HCEC 1CT (cell line): ENCODE measurements around the gene CECR2.

Source experiments
- DNase-seq: peaks from one replicate; pipeline ENCODE4 v3.0.0-alpha.2; 2017

CECR2 gene

GRCh38 chr22:17578136-17578754 is 209.0 kb downstream of the CECR2 start:
- no peak for DNase-seq

- DNase-seq: no peak
Observed at GRCh38 chr22:17579535-17579981, 210.3 kb downstream of the CECR2 start.

- DNase-seq: no peak
Observed at GRCh38 chr22:17580441-17581031, 211.3 kb downstream of the CECR2 start.

- DNase-seq: no peak
Observed at GRCh38 chr22:17581056-17581455, 211.8 kb downstream of the CECR2 start.

GRCh38 chr22:17581631-17582030 is 212.4 kb downstream of the CECR2 start:
- DNase-seq: no peak

- DNase-seq: no peak
Observed at GRCh38 chr22:17583151-17583550, 213.9 kb downstream of the CECR2 start.

GRCh38 chr22:17586831-17587440 is 217.7 kb downstream of the CECR2 start:
- DNase-seq: no peak

- no peak for DNase-seq
Observed at GRCh38 chr22:17587629-17588028, 218.4 kb downstream of the CECR2 start.

GRCh38 chr22:17588606-17589005 is 219.3 kb downstream of the CECR2 start:
- DNase-seq: no peak

- no peak for DNase-seq
Observed at GRCh38 chr22:17589810-17590375, 220.6 kb downstream of the CECR2 start.

- DNase-seq: no peak
Observed at GRCh38 chr22:17590586-17590985, 221.3 kb downstream of the CECR2 start.

GRCh38 chr22:17592201-17592600 is 222.9 kb downstream of the CECR2 start:
- DNase-seq: no peak

- no peak for DNase-seq
Observed at GRCh38 chr22:17596226-17596625, 227.0 kb downstream of the CECR2 start.

GRCh38 chr22:17597217-17597616 is 228.0 kb downstream of the CECR2 start:
- DNase-seq: no peak

- DNase-seq: no peak
Observed at GRCh38 chr22:17598318-17598717, 229.1 kb downstream of the CECR2 start.

GRCh38 chr22:17601031-17601430 is 231.8 kb downstream of the CECR2 start:
- no peak for DNase-seq

- no peak for DNase-seq
Observed at GRCh38 chr22:17603668-17604067, 234.4 kb downstream of the CECR2 start.

- no peak for DNase-seq
Observed at GRCh38 chr22:17606496-17606895, 237.2 kb downstream of the CECR2 start.
